Lung (tissue), 12 donors: ENCODE measurements around the gene RFX4. TPM values are rescaled to one million over a fixed set of nuclear protein-coding genes. Genes with fewer than 3 reads are reported as not detected.

ENCODE experiments used
- ATAC-seq: fragments of 200-7000 bp; cut with Tn5 transposase; one replicate; pipeline ENCODE4 v1.9.1; 2020; ENCODE audit warnings: moderate number of reproducible peaks; ENCODE audit not compliant: insufficient read depth, low FRiP score
- DNase-seq, 3 donors: peaks; one replicate each; pipeline ENCODE4 v3.0.0-alpha.2; 2013 to 2017
- H3K27ac ChIP-seq, 2 donors: one replicate each; pipeline ENCODE4 v1.5.1; 2013; ENCODE audit warnings: mild to moderate bottlenecking in 2 of 2, moderate library complexity in 2 of 2, control low read depth in 1 of 2, inconsistent platforms in 1 of 2, low read depth in 1 of 2, low read length in 1 of 2
- H3K27me3 ChIP-seq, 3 donors: one replicate each; pipeline ENCODE4 v1.5.1; 2013; ENCODE audit warnings: low read length in 2 of 3; ENCODE audit not compliant: control insufficient read depth in 3 of 3, insufficient read depth in 3 of 3
- H3K36me3 ChIP-seq, 4 donors: one replicate each; pipeline ENCODE4 v1.5.1; 2013; ENCODE audit warnings: low read length in 4 of 4, mild to moderate bottlenecking in 1 of 4, moderate library complexity in 1 of 4; ENCODE audit not compliant: control insufficient read depth in 4 of 4, insufficient read depth in 4 of 4
- H3K4me1 ChIP-seq, 5 donors: one replicate each; pipeline ENCODE4 v1.5.1; 2013; ENCODE audit warnings: low read length in 5 of 5, mild to moderate bottlenecking in 2 of 5, moderate library complexity in 1 of 5; ENCODE audit not compliant: control insufficient read depth in 5 of 5, insufficient read depth in 5 of 5
- H3K4me3 ChIP-seq: one replicate; pipeline ENCODE4 v1.5.1; 2013; ENCODE audit warnings: mild to moderate bottlenecking, control low read depth, moderate library complexity
- H3K9ac ChIP-seq, 2 donors: one replicate each; pipeline ENCODE4 v1.5.1; 2013; ENCODE audit warnings: low read length in 2 of 2, control low read depth in 1 of 2; ENCODE audit not compliant: insufficient read depth in 1 of 2
- H3K9me3 ChIP-seq, 4 donors: one replicate each; pipeline ENCODE4 v1.5.1; 2013; ENCODE audit warnings: low read length in 3 of 4, mild to moderate bottlenecking in 1 of 4, moderate library complexity in 1 of 4; ENCODE audit not compliant: control insufficient read depth in 4 of 4, insufficient read depth in 3 of 4
- WGBS, 2 donors: extraction: QIAGEN DNeasy Blood & Tissue Kit; methylation state at CpG; one replicate each; pipeline ENCODE4 v1.1.7; 2013; 5-methylcytosine and 5-hydroxymethylcytosine counted together
- polyA plus RNA-seq, 2 donors: library from polyadenylated mRNA; stranded (reverse); fragments of 200-250 nt; gene quantifications; one replicate each; pipeline ENCODE4 v1.2.1, GENCODE V29; 2013
- total RNA-seq, 2 donors: library from RNA; depleted of rRNA in 1 of 2; stranded (reverse); fragments of >200 nt in 1 of 2; gene quantifications; one replicate each; pipeline ENCODE4 v1.2.1, GENCODE V29; 2014 to 2021
- TF ChIP-seq, protein P1 (sequence below): IDR thresholded peaks from 2 replicates; pipeline ENCODE4 v1.5.1; 2012; ENCODE audit warnings: mild to moderate bottlenecking; ENCODE audit errors: control extremely low read depth, extremely low read depth
- donor health status: control.
- donor health status: control.
- donor health status: Bipolar disorder and iron deficiency.
- donor health status: healthy.
- donor health status: DM: yes; HTN: yes; CAD: no.

Gene RFX4
- total and polyA plus RNA-seq, 4 donors = not detected

DNA sequence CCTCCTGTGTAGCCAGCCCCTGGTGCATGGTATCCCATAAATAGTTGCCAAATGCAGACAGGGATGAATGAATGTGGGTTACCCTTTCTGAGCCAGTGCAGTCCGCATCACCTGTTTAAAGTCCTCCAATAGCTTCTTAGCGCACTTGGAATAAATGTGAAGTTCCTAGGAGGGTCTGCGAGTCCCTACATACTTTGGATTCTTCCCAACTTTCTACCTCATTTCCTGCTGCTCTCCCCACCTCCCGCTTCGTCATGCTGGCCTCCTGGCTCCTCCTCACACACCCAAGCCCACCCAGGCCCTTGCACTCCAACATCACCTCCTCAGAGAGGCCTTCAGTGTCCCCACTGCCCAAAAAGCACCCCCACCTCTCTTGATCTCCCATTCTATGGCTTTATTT lies 17.7 kb downstream of the RFX4 start:
- no peak overlapping the region for H3K4me3 ChIP-seq
- WGBS, 2 donors = 66 to 89% methylated on average over 5 of the region's 5 CpGs
- TF ChIP-seq, protein P1, sequence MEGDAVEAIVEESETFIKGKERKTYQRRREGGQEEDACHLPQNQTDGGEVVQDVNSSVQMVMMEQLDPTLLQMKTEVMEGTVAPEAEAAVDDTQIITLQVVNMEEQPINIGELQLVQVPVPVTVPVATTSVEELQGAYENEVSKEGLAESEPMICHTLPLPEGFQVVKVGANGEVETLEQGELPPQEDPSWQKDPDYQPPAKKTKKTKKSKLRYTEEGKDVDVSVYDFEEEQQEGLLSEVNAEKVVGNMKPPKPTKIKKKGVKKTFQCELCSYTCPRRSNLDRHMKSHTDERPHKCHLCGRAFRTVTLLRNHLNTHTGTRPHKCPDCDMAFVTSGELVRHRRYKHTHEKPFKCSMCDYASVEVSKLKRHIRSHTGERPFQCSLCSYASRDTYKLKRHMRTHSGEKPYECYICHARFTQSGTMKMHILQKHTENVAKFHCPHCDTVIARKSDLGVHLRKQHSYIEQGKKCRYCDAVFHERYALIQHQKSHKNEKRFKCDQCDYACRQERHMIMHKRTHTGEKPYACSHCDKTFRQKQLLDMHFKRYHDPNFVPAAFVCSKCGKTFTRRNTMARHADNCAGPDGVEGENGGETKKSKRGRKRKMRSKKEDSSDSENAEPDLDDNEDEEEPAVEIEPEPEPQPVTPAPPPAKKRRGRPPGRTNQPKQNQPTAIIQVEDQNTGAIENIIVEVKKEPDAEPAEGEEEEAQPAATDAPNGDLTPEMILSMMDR = no peak
- DNase-seq (no peak), ATAC-seq (no peak)
- H3K27me3 ChIP-seq = peaks cover 0 to 15% (median 10%) of the 10 kb centered on the region in 3 donors
- no peaks in the 10 kb centered on the region for H3K36me3 ChIP-seq
- H3K4me1 ChIP-seq = no peaks in the 10 kb centered on the region
- H3K27ac ChIP-seq = no peak overlapping the region
- H3K9ac ChIP-seq = no peak overlapping the region
- no peaks in the 10 kb centered on the region for H3K9me3 ChIP-seq

DNA sequence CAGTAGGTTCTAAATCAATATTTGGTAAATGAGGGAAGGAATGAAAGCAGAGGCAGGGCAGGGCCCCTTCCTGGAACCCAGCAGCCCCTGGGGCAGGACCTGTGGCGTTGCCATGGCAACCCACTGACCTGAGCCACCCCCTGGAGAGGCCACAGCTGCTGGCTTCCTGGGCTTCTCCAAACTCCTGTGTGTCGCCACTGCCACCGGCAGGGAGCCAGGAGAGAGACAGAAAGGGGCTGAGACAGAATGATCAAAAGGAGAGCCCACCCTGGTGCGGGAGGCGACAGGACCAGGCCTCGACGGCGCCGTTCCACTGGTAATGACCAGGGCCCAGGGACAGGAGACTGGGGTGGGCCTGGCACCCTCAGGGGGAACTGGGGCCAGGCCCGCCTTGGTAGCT lies 18.2 kb downstream of the RFX4 start:
- WGBS, 2 donors = 73 to 83% methylated on average over 10 of the region's 10 CpGs
- H3K4me3 ChIP-seq = no peak overlapping the region
- H3K9me3 ChIP-seq = no peaks in the 10 kb centered on the region
- TF ChIP-seq, protein P1 = no peak
- ATAC-seq = no peak
- H3K27ac ChIP-seq = no peak overlapping the region
- H3K4me1 ChIP-seq = no peaks in the 10 kb centered on the region
- no peaks in the 10 kb centered on the region for H3K36me3 ChIP-seq
- peak in 2 of 3 donors; percentile 14 to 21 for DNase-seq
- H3K27me3 ChIP-seq = peaks cover 0 to 11% (median 9%) of the 10 kb centered on the region in 3 donors
- no peak overlapping the region for H3K9ac ChIP-seq

DNA sequence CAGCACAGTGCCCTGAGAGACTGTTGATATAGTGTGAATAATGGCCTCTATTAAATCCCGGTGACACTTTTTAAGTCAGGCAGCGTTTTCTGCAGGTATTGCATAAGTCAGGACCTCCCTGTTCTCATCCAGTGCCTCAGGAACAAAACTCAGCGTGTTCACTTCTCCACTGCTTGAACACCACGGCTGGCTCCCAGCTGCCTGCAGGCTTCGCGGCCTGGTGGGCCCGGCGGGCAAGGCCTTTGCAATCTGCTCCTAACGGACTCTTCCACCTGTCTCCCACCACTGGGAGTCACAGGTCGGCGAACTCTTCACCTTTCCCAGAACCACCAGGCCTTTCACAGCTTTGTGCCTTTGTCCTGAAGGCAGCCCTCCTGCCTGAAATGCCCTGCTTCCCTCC lies 18.7 kb downstream of the RFX4 start:
- H3K9ac ChIP-seq = no peak overlapping the region
- DNase-seq = no peak

More for the DNA sequence above, 18.7 kb downstream of the RFX4 start:
- ATAC-seq = no peak
- no peaks in the 10 kb centered on the region for H3K4me1 ChIP-seq
- no peak overlapping the region for H3K4me3 ChIP-seq
- H3K27ac ChIP-seq = no peak overlapping the region
- 87 to 90% methylated on average over 11 of the region's 11 CpGs for WGBS, 2 donors
- H3K27me3 ChIP-seq = peaks cover 0 to 12% (median 9%) of the 10 kb centered on the region in 3 donors
- H3K36me3 ChIP-seq = no peaks in the 10 kb centered on the region
- no peaks in the 10 kb centered on the region for H3K9me3 ChIP-seq
- TF ChIP-seq, protein P1 = no peak
